ENCODE data around the gene B3GALNT2.
"Not testable (repeated sequence)": the region's sequence is repeated elsewhere in the genome, so short reads cannot be mapped to it uniquely, and the experiment has no call there.

DNA sequence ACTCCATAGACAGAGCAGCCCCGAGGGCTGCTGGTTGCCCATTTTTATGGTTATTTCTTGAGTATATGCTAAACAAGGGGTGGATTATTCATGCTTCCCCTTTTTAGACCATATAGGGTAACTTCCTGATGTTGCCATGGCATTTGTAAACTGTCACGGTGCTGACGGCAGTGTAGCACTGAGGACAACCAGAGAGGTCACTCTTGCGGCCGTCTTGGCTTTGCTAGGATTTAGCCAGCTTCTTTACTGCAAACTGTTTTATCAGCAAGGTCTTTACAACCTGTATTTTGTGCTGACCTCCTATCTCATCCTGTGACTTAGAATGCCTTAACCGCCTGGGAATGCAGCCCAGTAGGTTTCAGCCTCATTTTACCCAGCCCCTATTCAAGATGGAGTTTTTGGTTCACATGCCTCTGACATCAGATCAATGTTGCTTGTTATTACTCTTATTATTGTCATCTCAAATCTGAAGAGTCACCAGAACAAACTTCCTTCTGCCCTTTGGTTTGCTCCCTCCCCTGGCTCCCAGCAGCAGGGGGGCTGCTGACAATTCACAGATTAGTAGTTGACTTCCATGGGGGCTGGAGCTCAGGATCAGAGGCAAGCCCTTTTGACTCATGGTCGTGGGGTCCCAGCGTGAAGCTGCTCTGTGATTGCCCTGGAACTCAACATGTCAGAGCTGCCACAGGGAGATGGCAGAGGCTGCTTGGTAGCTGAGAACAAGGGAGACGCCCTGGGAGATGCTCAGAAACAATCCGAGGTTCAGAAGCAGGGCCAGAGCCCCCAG is 42.3 kb upstream of the B3GALNT2 start:
- TF ChIP-seq OVOL3 (tag by site-specific recombination; IDR thresholded peaks at IDR 0.05), result not testable (repeated sequence)
- TF ChIP-seq, protein P1, sequence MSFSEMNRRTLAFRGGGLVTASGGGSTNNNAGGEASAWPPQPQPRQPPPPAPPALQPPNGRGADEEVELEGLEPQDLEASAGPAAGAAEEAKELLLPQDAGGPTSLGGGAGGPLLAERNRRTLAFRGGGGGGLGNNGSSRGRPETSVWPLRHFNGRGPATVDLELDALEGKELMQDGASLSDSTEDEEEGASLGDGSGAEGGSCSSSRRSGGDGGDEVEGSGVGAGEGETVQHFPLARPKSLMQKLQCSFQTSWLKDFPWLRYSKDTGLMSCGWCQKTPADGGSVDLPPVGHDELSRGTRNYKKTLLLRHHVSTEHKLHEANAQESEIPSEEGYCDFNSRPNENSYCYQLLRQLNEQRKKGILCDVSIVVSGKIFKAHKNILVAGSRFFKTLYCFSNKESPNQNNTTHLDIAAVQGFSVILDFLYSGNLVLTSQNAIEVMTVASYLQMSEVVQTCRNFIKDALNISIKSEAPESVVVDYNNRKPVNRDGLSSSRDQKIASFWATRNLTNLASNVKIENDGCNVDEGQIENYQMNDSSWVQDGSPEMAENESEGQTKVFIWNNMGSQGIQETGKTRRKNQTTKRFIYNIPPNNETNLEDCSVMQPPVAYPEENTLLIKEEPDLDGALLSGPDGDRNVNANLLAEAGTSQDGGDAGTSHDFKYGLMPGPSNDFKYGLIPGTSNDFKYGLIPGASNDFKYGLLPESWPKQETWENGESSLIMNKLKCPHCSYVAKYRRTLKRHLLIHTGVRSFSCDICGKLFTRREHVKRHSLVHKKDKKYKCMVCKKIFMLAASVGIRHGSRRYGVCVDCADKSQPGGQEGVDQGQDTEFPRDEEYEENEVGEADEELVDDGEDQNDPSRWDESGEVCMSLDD (tag by site-specific recombination; IDR thresholded peaks at IDR 0.05), result not testable (repeated sequence)
- TF ChIP-seq, protein P2, sequence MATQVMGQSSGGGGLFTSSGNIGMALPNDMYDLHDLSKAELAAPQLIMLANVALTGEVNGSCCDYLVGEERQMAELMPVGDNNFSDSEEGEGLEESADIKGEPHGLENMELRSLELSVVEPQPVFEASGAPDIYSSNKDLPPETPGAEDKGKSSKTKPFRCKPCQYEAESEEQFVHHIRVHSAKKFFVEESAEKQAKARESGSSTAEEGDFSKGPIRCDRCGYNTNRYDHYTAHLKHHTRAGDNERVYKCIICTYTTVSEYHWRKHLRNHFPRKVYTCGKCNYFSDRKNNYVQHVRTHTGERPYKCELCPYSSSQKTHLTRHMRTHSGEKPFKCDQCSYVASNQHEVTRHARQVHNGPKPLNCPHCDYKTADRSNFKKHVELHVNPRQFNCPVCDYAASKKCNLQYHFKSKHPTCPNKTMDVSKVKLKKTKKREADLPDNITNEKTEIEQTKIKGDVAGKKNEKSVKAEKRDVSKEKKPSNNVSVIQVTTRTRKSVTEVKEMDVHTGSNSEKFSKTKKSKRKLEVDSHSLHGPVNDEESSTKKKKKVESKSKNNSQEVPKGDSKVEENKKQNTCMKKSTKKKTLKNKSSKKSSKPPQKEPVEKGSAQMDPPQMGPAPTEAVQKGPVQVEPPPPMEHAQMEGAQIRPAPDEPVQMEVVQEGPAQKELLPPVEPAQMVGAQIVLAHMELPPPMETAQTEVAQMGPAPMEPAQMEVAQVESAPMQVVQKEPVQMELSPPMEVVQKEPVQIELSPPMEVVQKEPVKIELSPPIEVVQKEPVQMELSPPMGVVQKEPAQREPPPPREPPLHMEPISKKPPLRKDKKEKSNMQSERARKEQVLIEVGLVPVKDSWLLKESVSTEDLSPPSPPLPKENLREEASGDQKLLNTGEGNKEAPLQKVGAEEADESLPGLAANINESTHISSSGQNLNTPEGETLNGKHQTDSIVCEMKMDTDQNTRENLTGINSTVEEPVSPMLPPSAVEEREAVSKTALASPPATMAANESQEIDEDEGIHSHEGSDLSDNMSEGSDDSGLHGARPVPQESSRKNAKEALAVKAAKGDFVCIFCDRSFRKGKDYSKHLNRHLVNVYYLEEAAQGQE (tag by site-specific recombination; IDR thresholded peaks at IDR 0.05), result not testable (repeated sequence)
- TF ChIP-seq, protein P3, sequence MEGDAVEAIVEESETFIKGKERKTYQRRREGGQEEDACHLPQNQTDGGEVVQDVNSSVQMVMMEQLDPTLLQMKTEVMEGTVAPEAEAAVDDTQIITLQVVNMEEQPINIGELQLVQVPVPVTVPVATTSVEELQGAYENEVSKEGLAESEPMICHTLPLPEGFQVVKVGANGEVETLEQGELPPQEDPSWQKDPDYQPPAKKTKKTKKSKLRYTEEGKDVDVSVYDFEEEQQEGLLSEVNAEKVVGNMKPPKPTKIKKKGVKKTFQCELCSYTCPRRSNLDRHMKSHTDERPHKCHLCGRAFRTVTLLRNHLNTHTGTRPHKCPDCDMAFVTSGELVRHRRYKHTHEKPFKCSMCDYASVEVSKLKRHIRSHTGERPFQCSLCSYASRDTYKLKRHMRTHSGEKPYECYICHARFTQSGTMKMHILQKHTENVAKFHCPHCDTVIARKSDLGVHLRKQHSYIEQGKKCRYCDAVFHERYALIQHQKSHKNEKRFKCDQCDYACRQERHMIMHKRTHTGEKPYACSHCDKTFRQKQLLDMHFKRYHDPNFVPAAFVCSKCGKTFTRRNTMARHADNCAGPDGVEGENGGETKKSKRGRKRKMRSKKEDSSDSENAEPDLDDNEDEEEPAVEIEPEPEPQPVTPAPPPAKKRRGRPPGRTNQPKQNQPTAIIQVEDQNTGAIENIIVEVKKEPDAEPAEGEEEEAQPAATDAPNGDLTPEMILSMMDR (tag by site-specific recombination; IDR thresholded peaks at IDR 0.05), result not testable (repeated sequence)
